ENCODE measurements around the gene SPPL3.

SPPL3 gene

DNA sequence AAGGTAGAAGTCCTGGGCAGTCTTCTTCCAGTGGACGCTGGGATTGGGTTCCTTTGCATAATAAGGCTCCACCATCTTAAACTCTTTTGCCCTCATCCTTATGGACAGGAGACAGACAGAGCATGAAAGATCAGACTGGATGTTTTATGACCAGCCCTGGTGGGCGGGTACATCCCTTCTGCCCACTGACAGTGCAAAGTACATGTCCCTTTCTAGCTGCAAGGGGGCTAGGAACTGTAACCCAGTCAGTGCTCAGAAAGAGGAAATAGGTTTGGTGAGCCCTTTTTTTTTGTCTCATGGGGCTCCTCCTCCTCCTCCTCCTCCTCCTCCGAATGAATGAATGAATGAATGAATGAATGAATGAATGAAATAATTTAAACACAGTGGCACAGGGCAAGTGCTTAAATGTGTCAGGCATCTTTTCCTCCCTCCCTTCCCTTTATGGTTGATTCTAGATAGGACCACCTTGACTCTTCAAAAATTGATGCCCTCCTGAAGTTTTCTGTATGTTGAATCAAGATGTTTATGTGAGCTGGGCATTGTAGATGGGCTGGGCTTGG is 37.8 kb upstream of the SPPL3 start:
- TF ChIP-seq TAF1 (IDR thresholded peaks at IDR 0.05; ENCODE audit: borderline replicate concordance, insufficient read depth, low read length) (no peak), FOXP2 (optimal IDR thresholded peaks at IDR 0.05; ENCODE audit: borderline replicate concordance, extremely low read depth, extremely low read length, insufficient read depth) (no peak), SIN3A (IDR thresholded peaks at IDR 0.05; ENCODE audit: borderline replicate concordance, insufficient read depth, low read length) (no peak), POLR2AphosphoS5 (IDR thresholded peaks at IDR 0.05; ENCODE audit: low read depth, low read length) (no peak)
- TF ChIP-seq, protein P1, sequence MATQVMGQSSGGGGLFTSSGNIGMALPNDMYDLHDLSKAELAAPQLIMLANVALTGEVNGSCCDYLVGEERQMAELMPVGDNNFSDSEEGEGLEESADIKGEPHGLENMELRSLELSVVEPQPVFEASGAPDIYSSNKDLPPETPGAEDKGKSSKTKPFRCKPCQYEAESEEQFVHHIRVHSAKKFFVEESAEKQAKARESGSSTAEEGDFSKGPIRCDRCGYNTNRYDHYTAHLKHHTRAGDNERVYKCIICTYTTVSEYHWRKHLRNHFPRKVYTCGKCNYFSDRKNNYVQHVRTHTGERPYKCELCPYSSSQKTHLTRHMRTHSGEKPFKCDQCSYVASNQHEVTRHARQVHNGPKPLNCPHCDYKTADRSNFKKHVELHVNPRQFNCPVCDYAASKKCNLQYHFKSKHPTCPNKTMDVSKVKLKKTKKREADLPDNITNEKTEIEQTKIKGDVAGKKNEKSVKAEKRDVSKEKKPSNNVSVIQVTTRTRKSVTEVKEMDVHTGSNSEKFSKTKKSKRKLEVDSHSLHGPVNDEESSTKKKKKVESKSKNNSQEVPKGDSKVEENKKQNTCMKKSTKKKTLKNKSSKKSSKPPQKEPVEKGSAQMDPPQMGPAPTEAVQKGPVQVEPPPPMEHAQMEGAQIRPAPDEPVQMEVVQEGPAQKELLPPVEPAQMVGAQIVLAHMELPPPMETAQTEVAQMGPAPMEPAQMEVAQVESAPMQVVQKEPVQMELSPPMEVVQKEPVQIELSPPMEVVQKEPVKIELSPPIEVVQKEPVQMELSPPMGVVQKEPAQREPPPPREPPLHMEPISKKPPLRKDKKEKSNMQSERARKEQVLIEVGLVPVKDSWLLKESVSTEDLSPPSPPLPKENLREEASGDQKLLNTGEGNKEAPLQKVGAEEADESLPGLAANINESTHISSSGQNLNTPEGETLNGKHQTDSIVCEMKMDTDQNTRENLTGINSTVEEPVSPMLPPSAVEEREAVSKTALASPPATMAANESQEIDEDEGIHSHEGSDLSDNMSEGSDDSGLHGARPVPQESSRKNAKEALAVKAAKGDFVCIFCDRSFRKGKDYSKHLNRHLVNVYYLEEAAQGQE (IDR thresholded peaks at IDR 0.05; ENCODE audit: insufficient read depth in 1 of 2, low read depth in 2 of 2, low read length in 2 of 2), result no peak

DNA sequence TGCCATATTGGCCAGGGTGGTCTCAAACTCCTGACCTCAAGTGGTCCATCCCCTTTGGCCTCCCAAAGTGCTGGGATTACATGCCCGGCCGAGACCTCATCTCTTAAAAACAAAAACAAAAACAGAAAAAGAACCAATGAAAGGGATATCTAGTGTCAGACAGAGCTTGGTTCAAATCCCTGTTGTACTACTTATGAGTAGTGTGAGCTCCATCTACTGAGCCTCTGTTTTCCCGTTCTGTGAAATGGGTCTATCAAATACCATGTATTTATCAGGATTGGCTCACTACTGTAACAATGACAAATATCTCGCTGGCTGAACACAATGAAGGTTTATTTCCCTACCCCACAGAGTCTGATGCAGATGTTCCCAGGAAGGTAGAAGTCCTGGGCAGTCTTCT is 37.3 kb upstream of the SPPL3 start:
- TF ChIP-seq FOXP2 (optimal IDR thresholded peaks at IDR 0.05; ENCODE audit: borderline replicate concordance, extremely low read depth, extremely low read length, insufficient read depth), result no peak
- TF ChIP-seq SIN3A (IDR thresholded peaks at IDR 0.05; ENCODE audit: borderline replicate concordance, insufficient read depth, low read length), result no peak
- TF ChIP-seq, protein P1 (IDR thresholded peaks at IDR 0.05; ENCODE audit: insufficient read depth in 1 of 2, low read depth in 2 of 2, low read length in 2 of 2), result no peak
- TF ChIP-seq POLR2AphosphoS5 (IDR thresholded peaks at IDR 0.05; ENCODE audit: low read depth, low read length), result no peak
- no peak for TF ChIP-seq TAF1 (IDR thresholded peaks at IDR 0.05; ENCODE audit: borderline replicate concordance, insufficient read depth, low read length)

DNA sequence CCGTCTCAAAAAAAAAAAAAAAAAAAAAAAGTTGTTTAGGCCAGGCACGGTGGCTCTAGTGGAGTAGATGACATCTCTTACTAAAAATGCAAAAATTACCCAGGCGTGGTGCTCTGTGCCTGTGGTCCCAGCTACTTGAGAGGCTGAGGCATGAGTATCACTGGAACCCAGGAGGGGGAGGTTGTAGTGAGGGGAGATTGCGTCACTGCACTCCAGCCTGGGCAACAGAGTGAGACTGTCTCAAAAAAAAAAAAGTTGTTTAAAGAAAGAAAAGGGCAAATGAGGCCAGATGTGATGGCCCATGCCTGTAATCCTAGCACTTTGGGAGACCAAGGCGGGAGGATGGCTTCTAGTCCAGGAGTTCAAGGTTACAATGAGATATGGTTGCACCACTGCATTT is 36.6 kb upstream of the SPPL3 start:
- TF ChIP-seq, protein P1 (IDR thresholded peaks at IDR 0.05; ENCODE audit: insufficient read depth in 1 of 2, low read depth in 2 of 2, low read length in 2 of 2), result no peak
- TF ChIP-seq FOXP2 (optimal IDR thresholded peaks at IDR 0.05; ENCODE audit: borderline replicate concordance, extremely low read depth, extremely low read length, insufficient read depth), result no peak
- TF ChIP-seq POLR2AphosphoS5 (IDR thresholded peaks at IDR 0.05; ENCODE audit: low read depth, low read length), result no peak
- TF ChIP-seq TAF1 (IDR thresholded peaks at IDR 0.05; ENCODE audit: borderline replicate concordance, insufficient read depth, low read length), result no peak
- TF ChIP-seq SIN3A (IDR thresholded peaks at IDR 0.05; ENCODE audit: borderline replicate concordance, insufficient read depth, low read length), result no peak

DNA sequence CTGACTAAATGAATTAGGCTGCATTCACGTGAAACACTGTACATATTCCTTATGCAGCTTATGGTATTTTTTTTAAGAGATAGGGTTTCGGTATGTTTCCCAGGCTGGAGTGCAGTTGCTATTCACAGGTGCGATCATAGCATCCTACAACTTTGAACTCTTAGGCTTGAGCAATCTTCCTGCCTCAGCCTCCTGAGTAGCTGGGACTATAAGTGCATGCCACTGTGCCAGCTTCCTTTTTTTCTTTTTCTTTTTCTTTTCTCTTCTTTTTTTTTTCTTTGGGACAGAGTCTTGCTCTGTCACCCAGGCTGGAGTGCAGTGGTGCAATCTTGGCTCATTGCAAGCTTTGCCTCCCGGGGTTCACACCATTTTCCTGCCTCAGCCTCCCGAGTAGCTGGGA is 35.8 kb upstream of the SPPL3 start:
- TF ChIP-seq, protein P1 (IDR thresholded peaks at IDR 0.05; ENCODE audit: insufficient read depth in 1 of 2, low read depth in 2 of 2, low read length in 2 of 2), result no peak
- TF ChIP-seq POLR2AphosphoS5 (IDR thresholded peaks at IDR 0.05; ENCODE audit: low read depth, low read length), result no peak
- TF ChIP-seq SIN3A (IDR thresholded peaks at IDR 0.05; ENCODE audit: borderline replicate concordance, insufficient read depth, low read length), result no peak
- TF ChIP-seq FOXP2 (optimal IDR thresholded peaks at IDR 0.05; ENCODE audit: borderline replicate concordance, extremely low read depth, extremely low read length, insufficient read depth), result no peak
- no peak for TF ChIP-seq TAF1 (IDR thresholded peaks at IDR 0.05; ENCODE audit: borderline replicate concordance, insufficient read depth, low read length)

All from PFSK-1 (cell line).